KOPT-K1 (cell line): ENCODE data around the gene PTGER4.
"Not testable (repeated sequence)": the region's sequence is repeated elsewhere in the genome, so short reads cannot be mapped to it uniquely, and the experiment has no call there.

ENCODE experiments used
- H3K27ac ChIP-seq: fragments of 200-600 bp; sonication (generic); 2 replicates; pipeline ENCODE4 v1.5.1; 2016; ENCODE audit warnings: antibody characterized with exemption, mild to moderate bottlenecking, low read depth, low read length; ENCODE audit not compliant: poor library complexity, severe bottlenecking
- H3K36me3 ChIP-seq: fragments of 200-600 bp; sonication (generic); 2 replicates; pipeline ENCODE4 v1.5.1; 2017; ENCODE audit warnings: antibody characterized with exemption, mild to moderate bottlenecking, low read length, moderate library complexity; ENCODE audit not compliant: insufficient read depth
- H3K9me3 ChIP-seq: fragments of 200-600 bp; sonication (generic); 2 replicates; pipeline ENCODE4 v1.5.1; 2017; ENCODE audit warnings: antibody characterized with exemption, low read length, mild to moderate bottlenecking; ENCODE audit not compliant: insufficient read depth, poor library complexity, severe bottlenecking

Gene PTGER4

GRCh38 chr5:40700116-40700782, 20.5 kb downstream of the PTGER4 start:
- Histone ChIP-seq H3K9me3 (peaks cover 45% of the 10 kb centered on the region), H3K27ac (no peak overlapping the region), H3K36me3 (peaks cover 26% of the 10 kb centered on the region)

DNA sequence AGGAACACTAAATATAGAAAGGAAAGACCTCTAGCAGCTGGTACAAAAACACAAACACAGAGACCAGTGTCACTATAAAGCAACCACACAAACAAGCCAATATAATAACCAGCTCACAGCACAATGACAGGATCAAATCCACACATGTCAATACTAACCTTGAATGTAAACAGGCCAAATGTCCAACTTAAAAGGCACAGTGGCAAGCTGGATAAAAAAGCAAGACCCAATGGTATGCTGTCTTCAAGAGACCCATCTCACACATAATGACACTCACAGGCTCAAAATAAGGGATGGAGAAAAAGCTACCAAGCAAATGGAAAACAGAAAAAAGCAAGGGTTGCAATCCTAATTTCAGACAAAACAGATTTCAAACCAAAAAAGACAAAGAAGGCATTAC, 22.3 kb downstream of the PTGER4 start:
- Histone ChIP-seq H3K9me3 (peaks cover 60% of the 10 kb centered on the region), H3K36me3 (peaks cover 14% of the 10 kb centered on the region; the same call in 1 of the 2 replicates)
- not testable (repeated sequence) for H3K27ac ChIP-seq

DNA sequence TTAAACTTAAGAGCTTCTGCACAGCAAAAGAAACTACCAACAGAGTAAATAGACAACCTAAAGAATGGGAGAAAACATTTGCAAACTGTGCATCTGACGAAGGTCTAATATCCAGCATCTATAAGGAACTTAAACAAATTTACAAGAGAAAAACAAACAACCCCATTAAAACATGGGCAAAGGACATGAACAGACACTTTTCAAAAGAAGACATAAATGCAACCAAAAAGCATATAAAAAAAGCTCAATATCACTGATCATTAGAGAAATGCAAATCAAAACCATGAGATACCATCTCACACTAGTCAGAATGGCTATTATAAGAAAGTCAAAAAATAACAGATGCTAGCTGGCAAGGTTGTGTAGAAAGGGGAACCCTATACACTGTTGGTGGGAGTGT, 25.8 kb downstream of the PTGER4 start:
- H3K9me3 ChIP-seq = peaks cover 59% of the 10 kb centered on the region

GRCh38 chr5:40710575-40710974, 30.9 kb downstream of the PTGER4 start:
- not testable (repeated sequence) for H3K27ac ChIP-seq, H3K36me3 ChIP-seq
- H3K9me3 ChIP-seq = peaks cover 12% of the 10 kb centered on the region

More for the DNA sequence above, 25.8 kb downstream of the PTGER4 start:
- H3K36me3 ChIP-seq, H3K27ac ChIP-seq: not testable (repeated sequence)

GRCh38 chr5:40714001-40714400, 34.3 kb downstream of the PTGER4 start:
- Histone ChIP-seq H3K9me3 (no peaks in the 10 kb centered on the region), H3K27ac (no peak overlapping the region), H3K36me3 (peaks cover 19% of the 10 kb centered on the region)

GRCh38 chr5:40716000-40716399, 36.3 kb downstream of the PTGER4 start:
- peaks cover 6% of the 10 kb centered on the region for H3K9me3 ChIP-seq
- peaks cover 35% of the 10 kb centered on the region for H3K36me3 ChIP-seq
- H3K27ac ChIP-seq = no peak overlapping the region

DNA sequence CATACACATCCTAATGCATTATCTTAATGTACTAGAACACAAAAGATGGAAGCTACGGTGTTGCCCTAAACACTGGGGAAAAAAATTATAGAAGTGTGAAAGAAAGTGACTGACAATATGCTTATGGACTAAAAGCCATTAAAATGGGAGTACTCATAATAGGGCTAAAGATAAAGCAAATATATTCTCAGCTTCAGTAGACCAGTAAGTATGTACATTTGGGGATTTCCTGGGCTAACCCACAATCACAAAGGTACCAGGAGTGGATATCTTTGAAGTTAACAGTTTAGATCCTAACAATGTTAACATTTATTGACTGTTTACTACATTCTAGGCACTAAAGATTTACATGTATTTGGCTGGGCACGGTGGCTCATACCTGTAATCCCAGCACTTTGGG, 36.9 kb downstream of the PTGER4 start:
- Histone ChIP-seq H3K36me3 (peaks cover 41% of the 10 kb centered on the region), H3K27ac (no peak overlapping the region), H3K9me3 (peaks cover 12% of the 10 kb centered on the region)

GRCh38 chr5:40717281-40717680, 37.6 kb downstream of the PTGER4 start:
- no peak overlapping the region for H3K27ac ChIP-seq
- H3K36me3 ChIP-seq = peaks cover 47% of the 10 kb centered on the region
- H3K9me3 ChIP-seq = peaks cover 19% of the 10 kb centered on the region

GRCh38 chr5:40720069-40720468, 40.4 kb downstream of the PTGER4 start:
- no peak overlapping the region for H3K27ac ChIP-seq
- H3K9me3 ChIP-seq = peaks cover 28% of the 10 kb centered on the region
- H3K36me3 ChIP-seq = peaks cover 58% of the 10 kb centered on the region

GRCh38 chr5:40722497-40722911, 42.8 kb downstream of the PTGER4 start:
- H3K27ac ChIP-seq = not testable (repeated sequence)
- Histone ChIP-seq H3K9me3 (peaks cover 33% of the 10 kb centered on the region), H3K36me3 (peaks cover 52% of the 10 kb centered on the region)

DNA sequence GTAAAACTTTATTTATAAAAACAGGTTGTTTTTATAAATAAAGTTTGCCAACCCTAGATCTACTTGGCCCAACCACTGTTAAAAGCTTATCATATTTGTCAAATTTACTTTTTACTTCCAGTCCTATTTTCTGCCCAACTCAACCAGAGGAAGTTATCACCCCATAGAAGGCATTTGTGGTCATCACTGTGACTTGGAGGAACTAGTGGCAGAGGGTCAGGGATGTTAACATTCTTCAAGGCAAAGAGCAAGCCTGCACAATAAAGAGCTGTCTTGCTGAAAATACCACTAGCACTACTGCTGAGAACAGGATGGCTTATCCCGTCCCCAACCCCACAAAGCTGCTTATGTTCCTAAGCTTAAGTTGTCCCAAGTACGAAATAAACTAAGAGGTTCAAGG, 53.7 kb downstream of the PTGER4 start:
- Histone ChIP-seq H3K9me3 (no peaks in the 10 kb centered on the region), H3K36me3 (peaks cover 2% of the 10 kb centered on the region; the same call in 1 of the 2 replicates), H3K27ac (no peak overlapping the region)

DNA sequence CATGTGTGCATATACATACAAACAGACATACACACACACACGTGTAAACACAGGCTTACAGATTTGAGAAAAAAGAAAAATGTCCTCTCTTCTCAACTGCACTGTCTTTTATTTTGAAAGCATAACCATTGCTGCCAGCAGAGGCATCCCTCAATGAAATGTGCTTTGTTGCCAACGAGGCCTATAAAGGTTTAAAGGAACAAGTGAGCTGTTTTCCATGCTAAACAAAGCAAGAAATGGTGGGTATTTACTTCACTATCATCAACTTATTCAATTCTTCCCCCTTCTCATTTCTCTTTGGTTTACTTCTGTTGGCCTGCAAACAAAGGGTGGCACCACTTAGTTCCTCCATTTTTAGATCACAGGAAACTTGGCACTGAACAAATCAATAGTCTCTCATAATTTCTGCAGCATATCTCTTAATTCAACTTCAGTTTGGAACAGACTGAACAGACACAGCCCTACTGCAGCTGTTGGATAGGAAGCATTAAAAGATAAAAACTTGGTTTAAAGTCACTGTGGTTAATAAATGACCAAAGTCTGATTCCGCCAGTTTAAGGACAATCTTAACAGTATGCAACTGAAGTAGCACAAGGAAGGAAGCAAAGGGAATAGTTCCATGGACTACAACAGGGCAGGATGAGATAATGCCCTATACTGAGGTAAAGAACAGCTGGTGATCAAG, 54.3 kb downstream of the PTGER4 start:
- Histone ChIP-seq H3K27ac (no peak overlapping the region), H3K36me3 (peaks cover 5% of the 10 kb centered on the region; the same call in 1 of the 2 replicates), H3K9me3 (peaks cover 5% of the 10 kb centered on the region)

DNA sequence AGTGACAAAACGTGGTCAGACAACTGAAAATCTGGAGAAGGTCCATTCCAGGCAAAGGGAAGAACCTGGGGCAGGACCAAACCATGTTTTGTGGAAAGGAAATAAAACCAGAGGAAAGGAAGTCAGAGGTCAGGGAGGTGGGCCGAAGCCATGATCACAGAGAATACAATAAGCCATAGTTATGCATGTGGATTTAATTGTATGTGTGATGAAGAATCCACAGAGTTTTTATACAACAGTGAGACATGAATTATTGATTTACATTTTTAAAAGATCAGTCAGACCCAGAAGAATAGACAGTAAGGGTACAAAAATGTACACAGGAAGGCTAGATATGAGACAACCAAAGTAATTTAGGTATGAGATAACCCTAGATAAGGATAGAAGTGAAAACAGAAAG, 55.3 kb downstream of the PTGER4 start:
- peaks cover 11% of the 10 kb centered on the region for H3K9me3 ChIP-seq
- peak overlapping the region; percentile 8 for H3K27ac ChIP-seq
- H3K36me3 ChIP-seq = peaks cover 11% of the 10 kb centered on the region; the same call in 1 of the 2 replicates

GRCh38 chr5:40735609-40736008, 55.9 kb downstream of the PTGER4 start:
- Histone ChIP-seq H3K27ac (peak overlapping the region; percentile 8), H3K36me3 (peaks cover 17% of the 10 kb centered on the region)

DNA sequence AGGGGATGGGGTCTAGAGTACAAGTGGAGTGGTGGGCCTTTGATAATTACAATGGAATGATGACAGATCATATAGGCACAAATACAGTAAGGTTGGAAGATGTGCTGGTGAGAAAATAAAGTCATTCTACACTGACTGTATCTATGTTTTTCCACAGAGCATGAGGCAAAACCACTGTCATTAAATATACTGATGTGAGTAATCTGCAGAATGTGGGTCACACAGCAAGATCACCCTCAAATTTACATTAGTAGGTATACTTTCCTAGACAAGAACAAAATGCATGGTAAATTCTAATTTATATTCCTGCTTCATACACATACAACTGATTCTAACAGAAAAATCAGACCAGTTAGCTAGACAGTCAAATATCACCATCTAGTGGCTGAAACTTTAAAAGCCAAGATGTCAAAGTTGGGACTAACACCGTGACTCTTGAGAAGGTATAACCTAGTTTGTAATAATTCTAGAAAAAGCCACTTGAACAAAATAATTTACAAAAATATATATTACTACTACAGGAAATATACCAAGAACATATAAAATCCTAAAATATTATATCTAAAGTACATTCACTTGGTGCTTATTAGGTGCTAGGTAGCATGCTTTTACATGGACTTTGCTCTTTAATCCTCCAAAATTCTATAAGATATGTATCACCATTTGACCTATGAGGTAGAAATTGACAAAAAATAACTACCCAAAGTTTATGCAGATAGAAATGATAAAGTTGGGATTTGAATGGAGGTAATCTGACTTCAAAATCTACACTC, 56.6 kb downstream of the PTGER4 start:
- H3K36me3 ChIP-seq = peaks cover 24% of the 10 kb centered on the region
- H3K27ac ChIP-seq = no peak overlapping the region
- peaks cover 22% of the 10 kb centered on the region for H3K9me3 ChIP-seq

More at GRCh38 chr5:40735609-40736008, 55.9 kb downstream of the PTGER4 start:
- peaks cover 15% of the 10 kb centered on the region for H3K9me3 ChIP-seq
